DMS 273 treated with DMSO at 0.1 percent for 48 hours (cell line): ENCODE data around the gene SLC25A26.

Source experiments
- DNase-seq: peaks from one replicate; lab custom pipeline; 2025; lab: John Stamatoyannopoulos, UW

SLC25A26 gene

DNA sequence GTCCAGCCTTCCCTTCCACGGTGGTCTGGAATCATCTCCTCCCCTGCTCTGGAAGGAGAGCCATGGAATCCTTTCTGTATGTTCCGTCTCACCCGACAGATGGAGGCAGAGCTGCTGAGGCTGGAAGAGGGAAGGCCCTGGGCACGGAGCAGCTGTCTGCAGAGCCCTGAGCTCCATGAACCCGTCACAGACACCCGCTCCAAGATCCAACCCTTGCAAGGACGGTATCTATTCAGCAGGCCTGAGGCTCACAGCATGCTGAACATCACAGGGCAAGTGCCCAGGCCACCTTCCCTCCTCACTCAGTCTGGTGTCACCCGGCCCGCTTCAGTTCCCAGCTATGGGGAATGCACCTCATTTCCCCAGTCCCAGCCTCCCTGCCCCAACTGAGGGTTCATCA is 176.1 kb downstream of the SLC25A26 start:
- DNase-seq: no peak

DNA sequence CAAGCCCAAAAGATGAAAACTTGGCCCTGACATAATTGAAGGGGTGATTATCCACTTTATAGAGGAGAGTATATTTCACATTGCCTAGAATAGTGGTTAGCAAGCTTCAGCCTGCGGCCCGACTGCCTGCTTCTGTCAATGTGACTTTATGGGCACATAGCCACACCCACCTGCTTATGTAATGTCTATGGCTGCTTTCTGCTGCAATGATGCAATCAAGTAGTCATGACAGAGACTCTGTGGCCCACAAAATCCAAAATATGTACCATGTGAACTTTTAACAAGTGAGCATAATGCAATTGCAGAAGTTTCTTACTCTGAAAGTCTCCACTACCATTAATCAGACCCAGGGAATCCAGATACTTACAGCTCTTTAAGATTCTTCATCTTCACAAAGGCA is 176.9 kb downstream of the SLC25A26 start:
- no peak for DNase-seq

DNA sequence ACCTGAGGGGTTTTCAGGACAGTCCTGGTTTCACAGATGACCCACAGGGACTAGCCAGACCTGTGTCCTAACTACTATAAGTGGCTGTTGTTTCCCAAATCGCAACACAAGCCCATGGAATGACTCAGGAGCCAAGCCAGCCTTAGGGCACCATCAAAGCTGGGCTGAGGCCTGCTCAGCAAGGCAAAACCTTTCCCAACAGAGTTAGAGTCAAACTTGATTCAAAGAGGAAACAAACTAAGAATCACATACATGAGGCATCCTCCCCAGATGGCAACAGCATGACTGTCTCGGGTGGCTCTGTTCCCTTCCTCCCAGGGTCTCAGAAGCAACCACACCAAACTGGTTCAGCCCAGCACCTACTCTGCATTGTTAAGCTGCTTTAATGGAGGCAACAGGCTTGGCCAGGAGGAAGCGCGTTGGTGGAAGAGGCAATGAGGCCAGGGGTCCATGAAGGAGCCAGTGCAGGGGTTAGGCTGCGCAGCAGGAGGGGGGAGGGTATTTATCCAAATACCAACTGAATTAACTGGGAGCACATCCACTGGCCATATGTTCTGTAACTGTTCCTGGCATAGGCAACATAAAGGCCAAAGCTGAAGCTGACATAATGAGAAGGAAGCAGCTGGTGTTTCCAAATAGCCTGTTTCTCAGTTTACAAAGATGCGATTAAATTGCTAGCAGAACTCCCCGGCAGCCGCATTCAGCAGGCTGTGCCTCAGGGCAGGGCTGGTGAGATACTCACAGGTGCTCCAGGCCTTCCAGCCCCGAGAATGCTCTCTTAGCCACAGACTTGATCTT is 177.6 kb downstream of the SLC25A26 start:
- DNase-seq: peak; percentile 92

DNA sequence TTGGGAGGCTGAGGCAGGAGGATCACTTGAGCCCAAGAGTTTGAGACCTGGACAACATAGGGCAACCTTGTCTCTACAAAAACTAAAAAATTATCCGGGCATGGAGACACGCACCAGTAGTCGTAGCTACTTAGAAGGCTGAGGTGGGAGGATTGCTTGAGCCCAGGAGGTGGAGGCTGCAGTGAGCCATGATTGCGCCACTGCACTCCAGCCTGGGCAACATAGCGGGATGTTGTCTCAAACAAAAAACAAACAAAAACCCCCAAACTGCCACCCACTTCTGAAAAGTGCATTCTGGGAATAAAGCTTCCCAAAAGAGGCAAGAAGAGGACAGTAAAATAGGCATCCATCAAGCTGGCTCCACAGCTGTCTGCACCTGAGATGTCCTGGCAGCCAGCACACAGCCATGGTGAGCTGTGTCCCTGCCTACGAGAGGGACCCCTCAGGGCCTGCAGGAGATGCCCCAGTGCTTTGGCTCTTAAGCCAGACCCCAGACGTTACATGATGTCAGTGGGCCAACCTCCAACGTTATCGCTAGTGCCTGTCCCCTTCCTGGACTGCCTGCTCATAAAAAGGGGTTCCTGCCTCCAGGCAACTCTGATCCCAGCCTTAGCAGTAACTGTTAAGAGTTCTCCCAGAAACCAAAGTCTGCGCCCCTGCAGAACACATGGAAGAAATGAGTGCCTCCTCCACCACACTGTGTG is 178.9 kb downstream of the SLC25A26 start:
- no peak for DNase-seq

DNA sequence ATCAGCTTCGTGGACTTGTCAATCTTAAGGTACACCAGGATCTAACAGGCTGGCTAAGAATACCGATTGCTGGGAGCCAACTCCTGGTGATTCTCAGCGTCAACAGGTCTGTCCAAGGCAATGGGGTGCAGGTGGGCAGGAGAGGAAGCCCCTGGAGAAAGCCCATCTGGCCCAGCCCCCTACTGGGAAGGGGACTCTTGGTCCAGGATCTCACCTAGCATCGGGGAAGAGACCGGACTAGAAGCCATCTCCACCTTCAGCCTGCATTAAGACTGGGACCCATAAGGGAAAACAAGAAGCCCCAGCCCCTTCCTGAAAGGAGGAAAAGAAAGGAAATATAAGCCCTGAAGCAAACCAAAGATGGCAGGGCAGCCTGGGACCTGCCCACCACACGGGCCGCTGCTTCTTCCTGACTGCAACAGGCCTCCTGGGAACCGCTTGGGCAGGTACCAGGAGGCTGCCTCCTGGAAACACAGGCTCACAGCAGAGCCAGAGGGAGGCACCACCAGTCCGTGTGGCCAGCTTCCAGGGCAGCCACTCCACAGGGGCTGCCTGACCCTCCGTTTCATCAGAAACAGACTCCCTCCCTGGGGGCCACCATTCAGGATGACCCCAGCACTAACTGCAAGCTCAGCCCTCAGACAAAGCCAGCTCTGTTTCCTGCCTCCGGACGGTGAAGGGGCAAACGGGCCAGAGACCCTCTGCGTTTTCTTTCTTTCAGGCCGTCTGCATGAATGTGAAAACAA is 179.8 kb downstream of the SLC25A26 start:
- DNase-seq: no peak

DNA sequence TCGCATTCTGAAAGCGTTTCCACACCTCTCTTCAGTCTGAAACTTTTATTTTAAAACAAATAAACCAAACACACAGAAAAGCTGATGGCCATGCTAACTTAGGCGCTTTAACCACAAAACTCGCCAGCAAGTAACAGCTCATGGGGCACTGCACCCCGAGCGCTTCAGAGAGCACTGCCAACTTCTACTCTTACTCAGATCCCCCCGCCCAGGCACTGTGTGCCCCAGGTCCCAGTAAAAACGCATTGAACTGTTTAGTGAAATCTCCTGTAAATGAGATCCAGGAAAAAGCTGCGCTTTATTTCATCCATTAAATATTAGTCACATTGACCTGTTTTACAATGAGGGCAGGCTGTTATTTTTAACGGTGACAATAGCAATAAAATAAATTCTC is 180.4 kb downstream of the SLC25A26 start:
- DNase-seq: no peak

DNA sequence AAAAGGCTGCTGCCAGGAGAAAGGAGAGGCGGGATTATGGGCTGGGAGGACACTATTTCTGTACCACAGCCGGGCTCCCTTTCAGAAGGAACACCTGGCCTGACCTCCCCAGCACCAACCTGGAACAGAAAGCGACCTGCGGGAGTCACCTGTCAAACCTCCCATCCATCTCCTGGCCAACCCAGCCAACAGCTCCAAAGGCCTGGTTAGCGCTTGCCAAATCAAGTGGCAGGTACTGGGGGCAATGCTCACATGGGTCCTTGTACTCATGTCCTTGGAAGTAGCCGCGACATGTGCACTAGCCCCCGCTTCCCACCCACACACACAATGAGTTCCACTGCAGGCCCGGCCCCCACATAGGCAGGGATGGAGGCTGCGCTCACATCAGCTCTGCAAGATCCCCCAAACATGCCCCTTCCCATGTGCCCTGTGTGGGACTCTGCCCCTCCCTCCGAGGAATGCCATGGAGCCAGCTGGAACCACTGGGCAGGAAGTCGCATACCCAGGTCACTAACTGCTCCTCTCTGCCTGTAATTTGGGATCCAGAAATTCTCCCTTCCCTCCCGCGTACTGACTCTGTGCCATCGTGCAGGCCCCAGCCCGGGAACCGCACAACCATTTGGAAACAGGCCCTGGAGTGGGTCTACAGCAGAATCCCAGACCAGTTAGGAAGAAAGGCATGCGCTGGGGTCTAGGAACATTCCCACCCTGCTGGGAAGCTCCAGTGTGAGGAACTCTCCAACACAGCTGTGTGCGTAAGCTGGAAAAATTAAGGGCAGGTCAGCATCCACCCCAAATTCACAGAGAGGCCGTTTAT is 181.1 kb downstream of the SLC25A26 start:
- DNase-seq: no peak

DNA sequence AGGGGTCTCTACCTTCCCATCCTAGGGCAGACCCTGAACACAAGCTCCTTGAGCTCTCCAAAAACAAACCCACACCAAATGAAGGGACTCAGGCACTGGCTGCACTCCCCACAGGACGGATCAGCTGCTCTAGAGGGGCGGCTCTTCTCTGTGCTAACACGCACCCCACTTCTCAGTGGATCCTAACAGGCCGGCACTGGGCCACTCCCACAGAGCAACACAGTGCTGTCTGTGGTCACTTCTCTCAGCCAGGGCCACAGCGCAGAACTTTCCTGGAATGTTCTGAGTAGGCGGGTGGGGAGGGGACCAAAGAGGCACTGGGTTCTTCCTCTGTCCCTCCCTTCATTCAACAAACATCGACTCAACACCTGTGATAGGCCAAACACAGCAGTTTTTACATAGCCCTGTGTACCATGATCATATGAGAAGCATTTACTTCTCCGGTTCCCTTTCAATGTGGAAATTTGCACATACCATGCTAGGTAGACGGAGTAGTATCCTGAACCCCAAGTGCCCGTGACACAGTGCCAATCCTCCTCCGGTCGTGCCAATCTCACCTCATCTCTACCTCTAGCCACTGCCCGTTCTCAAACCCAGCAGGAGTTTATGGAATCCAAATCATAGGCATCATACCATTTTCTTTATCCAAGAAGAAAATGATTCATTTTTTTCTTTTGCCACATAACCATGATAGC is 181.9 kb downstream of the SLC25A26 start:
- no peak for DNase-seq

DNA sequence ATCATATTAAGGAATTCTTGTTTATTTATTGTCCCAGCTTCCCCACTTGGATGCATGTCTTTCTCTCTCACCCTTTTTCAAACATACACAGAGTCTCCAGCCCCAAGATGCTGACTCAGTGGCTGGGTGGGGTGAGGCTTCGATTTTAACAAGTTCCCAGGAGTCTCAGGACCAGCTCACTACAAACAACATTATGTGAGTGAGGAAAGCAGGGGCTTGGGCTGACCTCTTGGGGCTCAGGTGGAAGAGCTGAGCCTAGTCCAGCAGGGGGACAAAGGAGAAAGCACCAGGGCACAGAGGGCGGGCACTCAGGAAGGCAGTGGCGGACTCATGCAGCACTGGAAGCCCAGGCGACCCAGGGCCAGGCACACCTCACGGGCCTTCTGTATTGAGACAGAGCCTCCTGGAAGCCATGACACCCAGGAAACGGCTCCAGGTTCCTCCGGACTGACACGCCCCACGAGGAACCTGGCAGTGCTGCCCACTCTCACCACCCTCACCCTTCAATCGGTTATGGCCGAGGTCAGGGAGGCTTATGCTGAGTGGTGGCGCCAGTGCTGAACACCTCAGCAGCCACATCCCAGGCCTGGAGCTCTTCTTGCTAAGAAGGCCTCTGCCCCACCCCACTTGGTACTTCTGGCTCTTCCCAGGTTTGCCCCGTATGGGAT is 182.7 kb downstream of the SLC25A26 start:
- DNase-seq: no peak

DNA sequence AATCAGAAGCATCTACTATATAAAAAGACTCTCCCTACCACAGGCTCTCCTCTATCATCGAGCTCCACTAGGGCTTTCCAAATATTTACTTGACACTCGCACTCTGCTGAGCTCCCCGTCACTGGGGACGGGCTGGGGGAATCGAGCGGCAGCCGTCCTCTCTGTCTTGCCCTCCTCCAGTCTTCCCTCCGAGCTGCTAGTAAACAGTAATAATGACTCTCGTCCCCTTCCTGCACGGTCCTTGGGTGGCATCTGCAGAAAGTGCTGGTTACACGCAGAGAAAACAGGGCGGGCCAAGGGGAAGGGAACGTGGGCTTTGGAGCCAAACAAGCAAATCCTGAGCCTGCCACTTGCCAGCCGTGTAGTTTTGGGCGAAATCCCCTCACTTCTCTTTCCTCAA is 183.4 kb downstream of the SLC25A26 start:
- DNase-seq: no peak

DNA sequence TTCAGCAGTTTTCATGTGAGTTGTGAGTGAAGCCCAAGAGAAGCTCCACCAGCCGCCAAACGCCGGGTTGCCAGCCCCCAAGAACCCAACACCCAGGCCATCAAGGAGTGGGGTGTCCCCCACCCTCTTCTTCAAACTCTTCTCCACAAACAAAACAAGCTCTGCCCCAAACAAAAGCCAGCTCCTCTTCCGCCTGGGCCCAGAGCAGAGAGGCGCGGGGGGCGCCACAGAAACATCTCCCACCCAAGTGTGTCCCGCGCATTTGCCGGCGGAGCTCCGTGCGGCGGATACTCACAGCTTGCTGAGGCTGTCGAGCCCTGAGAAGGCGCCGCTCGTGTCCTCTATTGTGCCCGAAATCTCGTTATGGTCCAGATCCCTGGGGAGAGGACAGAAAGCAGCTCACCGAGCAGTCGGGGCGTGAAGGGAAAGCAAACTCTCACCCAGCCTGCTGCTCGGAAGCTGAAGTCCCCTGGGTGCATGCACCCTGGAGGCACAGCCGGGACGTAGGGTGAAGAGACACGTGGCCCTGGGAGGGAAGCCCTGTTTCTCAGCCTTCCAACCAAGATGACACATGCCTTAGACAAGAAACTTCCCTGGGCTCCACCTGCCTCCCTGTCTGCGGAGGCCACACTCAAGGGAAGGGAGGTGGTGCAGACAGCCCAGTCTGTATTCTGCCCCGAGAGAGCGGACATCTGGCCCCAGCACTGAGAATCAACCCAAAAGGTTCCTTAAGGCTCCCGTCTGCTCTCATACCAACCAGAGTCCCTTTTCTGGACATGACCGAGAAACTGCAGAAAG is 184.3 kb downstream of the SLC25A26 start:
- no peak for DNase-seq

DNA sequence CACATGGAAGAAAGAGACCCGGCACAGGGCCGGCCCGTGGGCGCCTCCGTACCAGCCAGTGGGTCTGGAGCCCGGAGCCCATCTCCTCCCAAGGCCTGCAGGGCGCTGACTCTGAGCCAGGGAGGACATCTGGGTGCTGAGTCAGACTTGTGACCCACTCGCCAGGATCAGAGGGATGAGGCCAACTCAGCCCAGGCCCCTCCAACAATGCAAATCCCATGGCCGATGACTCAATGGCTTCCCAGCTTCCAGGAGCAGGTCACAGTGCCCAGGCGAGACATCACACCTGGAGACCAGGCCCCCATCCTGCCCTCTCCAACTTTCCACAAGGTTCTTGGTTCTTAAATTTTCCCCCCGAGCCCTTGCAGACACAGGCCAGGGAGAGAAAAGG is 184.9 kb downstream of the SLC25A26 start:
- DNase-seq: no peak

DNA sequence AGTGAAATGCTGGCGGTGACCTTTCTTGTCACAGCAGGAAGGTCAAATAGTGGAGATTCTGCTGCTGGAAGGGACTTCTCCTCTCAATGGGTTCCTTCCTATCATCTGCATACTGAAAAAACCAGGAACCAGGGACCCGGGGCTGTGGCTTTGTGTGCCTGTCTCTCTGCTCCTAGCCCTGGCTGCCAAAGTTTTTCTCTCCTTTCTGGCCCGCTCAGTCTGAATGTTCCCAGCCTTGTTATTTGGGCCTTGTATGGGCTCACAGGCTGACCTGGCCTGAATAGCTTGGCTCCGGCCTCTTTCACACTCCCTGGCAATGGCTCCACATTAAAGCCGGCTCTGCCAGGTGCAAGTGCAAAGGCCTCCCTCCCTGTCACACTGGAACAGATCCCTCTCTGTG is 185.4 kb downstream of the SLC25A26 start:
- DNase-seq: no peak

DNA sequence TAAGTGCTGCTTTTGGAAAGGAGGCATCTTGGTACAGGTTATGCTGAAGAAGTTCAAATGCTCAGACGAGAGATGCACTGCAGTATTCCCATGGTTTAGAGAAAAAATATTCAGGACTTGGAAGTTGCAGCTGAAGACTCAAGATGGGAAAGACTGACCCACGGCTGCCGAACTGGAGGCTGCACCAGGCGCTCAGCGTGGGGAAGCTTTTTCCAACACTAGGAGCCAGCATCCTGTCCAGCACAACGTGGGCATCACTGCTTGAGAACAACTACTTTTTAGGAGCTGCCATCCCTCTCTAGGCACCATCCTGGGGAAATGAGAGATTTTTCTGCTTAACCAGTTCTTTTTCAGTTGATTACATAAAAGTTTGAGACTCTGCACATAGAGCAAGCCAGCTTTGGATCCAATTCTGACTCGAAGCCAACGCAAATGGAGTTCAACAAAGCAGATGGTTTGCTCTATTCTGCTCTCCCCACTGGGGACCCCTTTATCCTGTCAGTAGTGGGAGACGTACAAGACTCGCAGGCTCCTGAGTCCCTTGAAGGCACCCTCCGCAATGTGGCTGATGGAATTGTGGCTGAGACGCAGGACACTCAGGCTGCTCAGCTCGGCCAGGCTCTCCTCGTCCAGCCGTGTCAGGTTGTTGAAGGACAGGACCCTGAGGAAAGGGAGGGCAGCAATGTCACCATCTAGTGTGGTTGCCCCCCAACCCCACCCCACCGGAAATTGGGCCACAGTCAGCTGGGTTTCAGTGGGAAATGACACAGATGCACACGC is 186.2 kb downstream of the SLC25A26 start:
- DNase-seq: no peak

DNA sequence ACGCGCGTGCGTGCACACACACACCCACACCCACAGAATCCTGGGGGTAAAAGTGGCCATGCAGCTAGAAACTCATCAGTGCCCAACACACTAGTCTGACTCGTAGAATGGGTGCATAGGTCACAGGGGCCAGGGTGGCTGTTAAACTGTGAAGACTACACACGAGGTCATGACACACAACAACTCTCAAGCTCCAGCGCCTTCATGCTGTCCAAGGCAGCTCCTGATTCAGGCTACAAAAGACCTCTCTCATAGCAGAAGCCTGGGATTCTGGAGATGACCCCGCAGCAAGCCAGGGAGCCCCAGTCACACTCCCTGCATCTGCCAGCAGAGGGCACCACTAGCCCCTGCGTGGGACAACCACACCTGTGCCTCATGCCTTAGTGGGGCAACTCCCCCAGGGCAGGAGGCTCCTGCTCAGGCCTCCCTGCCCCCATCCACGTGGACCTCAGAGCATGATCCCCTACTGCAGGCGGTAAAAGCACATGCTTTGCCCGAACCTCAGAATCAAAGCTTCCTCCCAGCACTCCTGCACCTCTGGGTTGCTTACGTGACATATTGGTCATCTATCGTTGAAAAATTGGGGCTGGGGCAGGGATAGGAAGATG is 186.9 kb downstream of the SLC25A26 start:
- DNase-seq: no peak

DNA sequence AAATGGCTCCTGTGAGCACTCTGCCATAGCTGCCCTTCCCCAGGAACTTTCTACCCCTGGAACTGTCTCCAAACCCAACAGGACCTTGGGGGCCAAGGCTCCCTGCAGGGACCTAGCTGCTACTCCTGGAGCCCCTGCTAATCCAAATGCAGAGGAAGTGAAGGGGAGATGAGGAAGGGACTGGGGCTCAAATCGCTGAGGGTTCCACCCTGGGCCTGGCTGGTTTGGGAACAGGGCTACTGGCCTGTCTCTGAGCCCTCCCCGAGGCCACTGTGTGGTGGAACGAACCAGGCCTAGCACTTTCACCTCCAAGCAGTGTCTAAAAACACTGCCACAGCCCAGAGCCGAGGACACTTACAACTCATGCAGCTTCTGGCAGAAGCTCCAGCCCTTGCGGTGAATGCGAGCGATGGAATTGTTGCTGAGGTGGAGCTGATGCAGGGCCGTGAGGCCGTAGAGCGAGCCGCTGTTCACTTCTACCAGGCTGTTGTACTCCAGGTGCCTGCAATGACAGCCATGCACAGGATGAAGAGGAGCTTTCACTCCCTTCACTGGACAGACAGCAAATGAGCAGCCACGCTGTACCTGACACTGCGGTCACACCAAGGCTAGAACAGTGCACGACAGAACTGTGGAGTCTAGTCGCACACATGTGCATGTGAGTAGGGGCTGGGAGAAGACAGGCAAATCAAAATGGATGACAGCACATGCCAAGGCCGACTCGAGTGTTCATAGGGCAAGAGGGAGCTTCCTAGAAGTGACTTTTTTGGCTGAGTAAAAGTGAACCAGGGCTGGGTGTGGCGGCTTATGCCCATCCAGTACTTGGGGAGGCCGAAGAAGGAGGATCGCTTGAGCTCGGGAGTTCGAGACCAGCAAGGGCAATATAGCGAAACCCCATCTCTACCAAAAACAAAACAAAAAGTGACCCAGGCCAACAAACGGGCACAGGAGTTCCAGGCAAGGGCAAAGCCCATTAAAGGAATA is 189.3 kb downstream of the SLC25A26 start:
- DNase-seq: no peak

DNA sequence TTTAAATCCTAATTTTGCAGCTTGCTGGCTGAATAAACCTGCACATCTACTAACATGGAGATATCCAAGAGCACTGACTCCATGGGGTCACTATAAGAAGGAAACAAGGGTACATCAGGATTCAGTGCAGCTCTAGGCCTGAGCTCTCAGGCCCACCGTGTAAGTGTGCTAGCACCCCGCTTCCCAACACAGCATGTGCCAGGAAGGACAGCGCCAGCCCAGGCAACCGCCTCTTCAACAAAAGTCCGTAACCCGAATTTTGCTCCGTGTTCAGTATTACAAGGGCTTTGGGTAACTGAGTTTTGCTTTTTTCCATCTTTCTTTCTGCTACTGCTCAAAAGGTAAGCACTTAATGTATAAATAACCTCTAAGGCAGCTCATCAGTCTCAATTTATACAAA is 190.2 kb downstream of the SLC25A26 start:
- DNase-seq: no peak

DNA sequence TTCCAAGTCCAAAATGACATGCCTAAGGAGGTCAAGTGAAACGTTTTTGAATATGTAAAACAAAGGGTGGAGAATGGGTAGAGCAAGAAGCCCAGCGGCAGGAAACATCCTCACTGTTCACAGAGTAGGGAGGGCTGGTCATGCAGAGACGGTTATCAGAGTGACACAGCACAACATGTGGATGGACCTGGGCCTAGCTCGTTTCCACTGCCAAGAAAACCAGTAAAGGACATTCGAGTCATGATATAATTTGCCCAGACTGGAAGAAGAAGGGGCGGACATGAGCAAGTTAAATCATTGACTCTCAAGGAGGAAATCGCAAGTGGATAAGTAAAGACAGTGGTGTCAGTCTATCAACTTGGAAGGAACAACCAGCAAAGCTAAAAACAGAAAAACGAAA is 190.7 kb downstream of the SLC25A26 start:
- no peak for DNase-seq
